NB4 (cell line): Measurements from ENCODE around the gene TRIO.

ENCODE experiments used
- DNase-seq: peaks from one replicate; pipeline ENCODE4 v3.0.0; 2010; ENCODE audit warnings: low read depth
- H3K4me3 ChIP-seq: one replicate; pipeline ENCODE4 v1.5.1; 2011; ENCODE audit warnings: mild to moderate bottlenecking, low read depth, low read length, moderate library complexity
- MAX ChIP-seq: IDR thresholded peaks from 2 replicates; pipeline ENCODE4 v1.6.1; 2011; ENCODE audit warnings: low read depth, low read length
- MYC ChIP-seq: IDR thresholded peaks from 2 replicates; pipeline ENCODE4 v1.6.1; 2011; ENCODE audit warnings: low read depth, low read length
- POLR2A ChIP-seq: IDR thresholded peaks from 2 replicates; pipeline ENCODE4 v1.6.1; 2011; ENCODE audit warnings: mild to moderate bottlenecking; ENCODE audit not compliant: insufficient read length; ENCODE audit errors: extremely low read depth
- TF ChIP-seq, protein P1 (sequence below): IDR thresholded peaks from one replicate; pipeline ENCODE4 v1.5.1; 2012; ENCODE audit warnings: low read depth, low read length

Gene TRIO

GRCh38 chr5:14419686-14420085, 276.5 kb downstream of the TRIO start:
- TF ChIP-seq MAX: no peak
- TF ChIP-seq, protein P1, sequence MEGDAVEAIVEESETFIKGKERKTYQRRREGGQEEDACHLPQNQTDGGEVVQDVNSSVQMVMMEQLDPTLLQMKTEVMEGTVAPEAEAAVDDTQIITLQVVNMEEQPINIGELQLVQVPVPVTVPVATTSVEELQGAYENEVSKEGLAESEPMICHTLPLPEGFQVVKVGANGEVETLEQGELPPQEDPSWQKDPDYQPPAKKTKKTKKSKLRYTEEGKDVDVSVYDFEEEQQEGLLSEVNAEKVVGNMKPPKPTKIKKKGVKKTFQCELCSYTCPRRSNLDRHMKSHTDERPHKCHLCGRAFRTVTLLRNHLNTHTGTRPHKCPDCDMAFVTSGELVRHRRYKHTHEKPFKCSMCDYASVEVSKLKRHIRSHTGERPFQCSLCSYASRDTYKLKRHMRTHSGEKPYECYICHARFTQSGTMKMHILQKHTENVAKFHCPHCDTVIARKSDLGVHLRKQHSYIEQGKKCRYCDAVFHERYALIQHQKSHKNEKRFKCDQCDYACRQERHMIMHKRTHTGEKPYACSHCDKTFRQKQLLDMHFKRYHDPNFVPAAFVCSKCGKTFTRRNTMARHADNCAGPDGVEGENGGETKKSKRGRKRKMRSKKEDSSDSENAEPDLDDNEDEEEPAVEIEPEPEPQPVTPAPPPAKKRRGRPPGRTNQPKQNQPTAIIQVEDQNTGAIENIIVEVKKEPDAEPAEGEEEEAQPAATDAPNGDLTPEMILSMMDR: no peak
- TF ChIP-seq POLR2A: no peak
- TF ChIP-seq MYC: no peak
- H3K4me3 ChIP-seq: no peak overlapping the region

GRCh38 chr5:14420101-14420811, 277.1 kb downstream of the TRIO start:
- no peak for DNase-seq
- TF ChIP-seq MYC (no peak), POLR2A (no peak), MAX (no peak)
- TF ChIP-seq, protein P1: no peak
- H3K4me3 ChIP-seq: no peak overlapping the region

More at GRCh38 chr5:14419686-14420085, 276.5 kb downstream of the TRIO start:
- no peak for DNase-seq

- DNase-seq: no peak
- H3K4me3 ChIP-seq: no peak overlapping the region
- TF ChIP-seq, protein P1: no peak
- TF ChIP-seq POLR2A (no peak), MYC (no peak), MAX (no peak)
These were observed 278.7 kb downstream of the TRIO start for GRCh38 chr5:14421851-14422250.

- no peak overlapping the region for H3K4me3 ChIP-seq
- TF ChIP-seq MYC (no peak), MAX (no peak)
- DNase-seq: no peak
These were observed 281.0 kb downstream of the TRIO start for GRCh38 chr5:14424011-14424685.

GRCh38 chr5:14425559-14425958, 282.4 kb downstream of the TRIO start:
- DNase-seq: no peak
- TF ChIP-seq MAX (no peak), MYC (no peak), POLR2A (no peak)
- TF ChIP-seq, protein P1: no peak

GRCh38 chr5:14426521-14426920, 283.4 kb downstream of the TRIO start:
- no peak for DNase-seq
- no peak for TF ChIP-seq MYC
- no peak for TF ChIP-seq POLR2A
- TF ChIP-seq MAX: no peak
- TF ChIP-seq, protein P1: no peak
- no peak overlapping the region for H3K4me3 ChIP-seq

More at GRCh38 chr5:14425559-14425958, 282.4 kb downstream of the TRIO start:
- H3K4me3 ChIP-seq: no peak overlapping the region
